ENCODE data around the gene TFE3.
"Not testable (repeated sequence)": the region's sequence is repeated elsewhere in the genome, so short reads cannot be mapped to it uniquely, and the experiment has no call there.

TFE3 gene

GRCh38 chrX:48999030-48999429, 44.1 kb downstream of the TFE3 start:
- DNase-seq: no peak

GRCh38 chrX:48998391-48998790, 44.8 kb downstream of the TFE3 start:
- DNase-seq: no peak

GRCh38 chrX:48997865-48998264, 45.3 kb downstream of the TFE3 start:
- no peak for DNase-seq

- no peak for DNase-seq
These were observed 45.7 kb downstream of the TFE3 start for GRCh38 chrX:48997455-48997854.

- no peak for DNase-seq
These were observed 46.2 kb downstream of the TFE3 start for GRCh38 chrX:48996969-48997368.

GRCh38 chrX:48992341-48992740, 50.8 kb downstream of the TFE3 start:
- DNase-seq: no peak

- no peak for DNase-seq
These were observed 53.7 kb downstream of the TFE3 start for GRCh38 chrX:48989483-48989882.

- DNase-seq: no peak
These were observed 59.3 kb downstream of the TFE3 start for GRCh38 chrX:48983896-48984295.

GRCh38 chrX:48983081-48983480, 60.1 kb downstream of the TFE3 start:
- DNase-seq: no peak

GRCh38 chrX:48981178-48981577, 62.0 kb downstream of the TFE3 start:
- DNase-seq: no peak

- not testable (repeated sequence) for DNase-seq
These were observed 62.8 kb downstream of the TFE3 start for GRCh38 chrX:48980341-48980740.

All from activated effector memory CD4-positive, alpha-beta T cell treated with Interleukin-2 at 50 U/mL for 16 hours (primary cell).